ENCODE data around the gene SEL1L3.

The SEL1L3 gene

GRCh38 chr4:25727711-25728493 lies 134.9 kb downstream of the SEL1L3 start:
- no peak for DNase-seq

GRCh38 chr4:25725870-25726269 lies 136.9 kb downstream of the SEL1L3 start:
- no peak for DNase-seq

GRCh38 chr4:25723409-25723808 lies 139.4 kb downstream of the SEL1L3 start:
- no peak for DNase-seq

- DNase-seq = no peak
Observed at GRCh38 chr4:25722964-25723363, 139.8 kb downstream of the SEL1L3 start.

GRCh38 chr4:25713812-25714211 lies 149.0 kb downstream of the SEL1L3 start:
- DNase-seq = no peak

- no peak for DNase-seq
Observed at GRCh38 chr4:25712611-25713010, 150.2 kb downstream of the SEL1L3 start.

GRCh38 chr4:25710637-25711036 lies 152.2 kb downstream of the SEL1L3 start:
- DNase-seq = no peak

GRCh38 chr4:25704516-25704915 lies 158.3 kb downstream of the SEL1L3 start:
- no peak for DNase-seq

- DNase-seq = no peak
Observed at GRCh38 chr4:25703731-25704388, 158.9 kb downstream of the SEL1L3 start.

GRCh38 chr4:25702848-25703247 lies 159.9 kb downstream of the SEL1L3 start:
- no peak for DNase-seq

- no peak for DNase-seq
Observed at GRCh38 chr4:25700661-25701060, 162.1 kb downstream of the SEL1L3 start.

GRCh38 chr4:25697516-25697915 lies 165.3 kb downstream of the SEL1L3 start:
- no peak for DNase-seq

All from retina (tissue), 1 donor.